Loucy (cell line): Measurements from ENCODE around the gene LRRC17.

ENCODE experiments used
- H2AFZ ChIP-seq: fragments of 200-600 bp; sonication (generic); 2 replicates; pipeline ENCODE4 v1.6.0; 2016; ENCODE audit warnings: antibody characterized with exemption, mild to moderate bottlenecking, low read length, moderate library complexity
- H3F3A ChIP-seq: fragments of 200-600 bp; 2 replicates; pipeline ENCODE4 v1.6.0; 2016; ENCODE audit warnings: antibody characterized with exemption, low read depth, mild to moderate bottlenecking
- H3K27me3 ChIP-seq: fragments of 200-600 bp; sonication (generic); 2 replicates; pipeline ENCODE4 v1.6.1; 2014; ENCODE audit warnings: low read length, mild to moderate bottlenecking; ENCODE audit not compliant: insufficient read depth, poor library complexity, severe bottlenecking
- H3K36me3 ChIP-seq: fragments of 200-600 bp; sonication (generic); 2 replicates; pipeline ENCODE4 v1.6.1; 2016; ENCODE audit warnings: low read length; ENCODE audit not compliant: insufficient read depth
- H3K4me1 ChIP-seq: fragments of 200-600 bp; sonication (generic); 2 replicates; pipeline ENCODE4 v1.5.1; 2014; ENCODE audit warnings: low read length, mild to moderate bottlenecking; ENCODE audit not compliant: insufficient read depth, poor library complexity, severe bottlenecking
- H3K4me2 ChIP-seq: fragments of 200-600 bp; sonication (generic); 2 replicates; pipeline ENCODE4 v1.6.0; 2014; ENCODE audit warnings: antibody characterized with exemption, low read length, low read depth, mild to moderate bottlenecking; ENCODE audit not compliant: poor library complexity, severe bottlenecking
- H3K4me3 ChIP-seq: fragments of 200-600 bp; sonication (generic); 2 replicates; pipeline ENCODE4 v1.5.1; 2014; ENCODE audit warnings: low read length, mild to moderate bottlenecking, mixed read lengths; ENCODE audit not compliant: poor library complexity, severe bottlenecking
- H3K79me2 ChIP-seq: fragments of 200-600 bp; sonication (generic); 2 replicates; pipeline ENCODE4 v1.6.1; 2014; ENCODE audit warnings: low read length; ENCODE audit not compliant: insufficient read depth
- H3K9ac ChIP-seq: fragments of 200-600 bp; sonication (generic); 2 replicates; pipeline ENCODE4 v1.6.0; 2014; ENCODE audit warnings: mild to moderate bottlenecking, low read depth, low read length, moderate library complexity; ENCODE audit not compliant: poor library complexity, severe bottlenecking
- H3K9me2 ChIP-seq: fragments of 200-600 bp; sonication (generic); replicated peaks from 2 replicates; pipeline ENCODE4 v1.6.1; 2016; ENCODE audit warnings: low read depth, low read length, mixed read lengths
- H3K9me3 ChIP-seq: fragments of 200-600 bp; sonication (generic); 2 replicates; pipeline ENCODE4 v1.6.1; 2014; ENCODE audit warnings: mild to moderate bottlenecking, antibody characterized with exemption, low read length, low read depth; ENCODE audit not compliant: insufficient read depth
- H4K20me1 ChIP-seq: fragments of 200-600 bp; sonication (generic); 2 replicates; pipeline ENCODE4 v1.6.0; 2014; ENCODE audit warnings: antibody characterized with exemption, low read length, mild to moderate bottlenecking; ENCODE audit not compliant: insufficient read depth, poor library complexity, severe bottlenecking
- CTCF ChIP-seq: fragments of 200-600 bp; sonication (generic); conservative IDR thresholded peaks from 2 replicates; pipeline ENCODE4 v1.5.1; 2014; ENCODE audit warnings: mild to moderate bottlenecking, antibody characterized with exemption, low read length
- EZH2phosphoT487 ChIP-seq: fragments of 200-600 bp; IDR thresholded peaks from 2 replicates; pipeline ENCODE4 v1.6.1; 2018; ENCODE audit warnings: antibody characterized with exemption, mild to moderate bottlenecking, moderate library complexity, borderline replicate concordance

Gene LRRC17

GRCh38 chr7:102869195-102869594 lies 43.6 kb upstream of the LRRC17 start:
- Histone ChIP-seq H3K4me1 (peaks cover 4% of the 10 kb centered on the region), H3F3A (no peaks in the 10 kb centered on the region)

GRCh38 chr7:102872460-102872859 lies 40.3 kb upstream of the LRRC17 start:
- H3K36me3 ChIP-seq, result no peaks in the 10 kb centered on the region
- no peak overlapping the region for H3K4me3 ChIP-seq
- H3K9ac ChIP-seq, result no peak overlapping the region
- H3K79me2 ChIP-seq, result no peaks in the 10 kb centered on the region
- no peak overlapping the region for H3K4me2 ChIP-seq
- H3K9me2 ChIP-seq, result no peaks in the 10 kb centered on the region
- H4K20me1 ChIP-seq, result no peaks in the 10 kb centered on the region
- no peaks in the 10 kb centered on the region for H3K9me3 ChIP-seq
- no peaks in the 10 kb centered on the region for H3F3A ChIP-seq
- no peaks in the 10 kb centered on the region for H3K27me3 ChIP-seq
- no peak overlapping the region for H2AFZ ChIP-seq
- TF ChIP-seq EZH2phosphoT487 (no peak), CTCF (no peak)
- peaks cover 4% of the 10 kb centered on the region for H3K4me1 ChIP-seq

More at GRCh38 chr7:102869195-102869594, 43.6 kb upstream of the LRRC17 start:
- H3K27me3 ChIP-seq, result no peaks in the 10 kb centered on the region
- H2AFZ ChIP-seq, result no peak overlapping the region
- H3K4me3 ChIP-seq, result no peak overlapping the region
- H3K9ac ChIP-seq, result no peak overlapping the region
- no peaks in the 10 kb centered on the region for H3K36me3 ChIP-seq
- no peaks in the 10 kb centered on the region for H3K79me2 ChIP-seq
- H3K9me2 ChIP-seq, result no peaks in the 10 kb centered on the region
- no peaks in the 10 kb centered on the region for H3K9me3 ChIP-seq
- TF ChIP-seq EZH2phosphoT487 (no peak), CTCF (no peak)
- no peaks in the 10 kb centered on the region for H4K20me1 ChIP-seq
- H3K4me2 ChIP-seq, result no peak overlapping the region

- peaks cover 4% of the 10 kb centered on the region for H3K4me1 ChIP-seq
- H2AFZ ChIP-seq, result no peak overlapping the region
- no peaks in the 10 kb centered on the region for H4K20me1 ChIP-seq
- no peak overlapping the region for H3K4me3 ChIP-seq
- no peaks in the 10 kb centered on the region for H3K9me2 ChIP-seq
- H3K9me3 ChIP-seq, result no peaks in the 10 kb centered on the region
- H3F3A ChIP-seq, result no peaks in the 10 kb centered on the region
- no peaks in the 10 kb centered on the region for H3K27me3 ChIP-seq
- H3K36me3 ChIP-seq, result no peaks in the 10 kb centered on the region
- no peaks in the 10 kb centered on the region for H3K79me2 ChIP-seq
- no peak overlapping the region for H3K4me2 ChIP-seq
- TF ChIP-seq CTCF (no peak), EZH2phosphoT487 (no peak)
- no peak overlapping the region for H3K9ac ChIP-seq
Measured at GRCh38 chr7:102873470-102874165, 39.2 kb upstream of the LRRC17 start.
